A549 (cell line): Measurements from ENCODE around the gene SCUBE1.
"Not testable (repeated sequence)": the region's sequence is repeated elsewhere in the genome, so short reads cannot be mapped to it uniquely, and the experiment has no call there.

Experiments
- CHD2 ChIP-seq: fragments of 150-350 bp; IDR thresholded peaks from 2 replicates; pipeline ENCODE4 v1.6.1; 2014; ENCODE audit warnings: low read length; ENCODE audit not compliant: partially characterized antibody
- ESRRA ChIP-seq: fragments of 150-350 bp; IDR thresholded peaks from 2 replicates; pipeline ENCODE4 v1.6.1; 2014; ENCODE audit warnings: mild to moderate bottlenecking, low read length, borderline replicate concordance
- ZSCAN20 ChIP-seq: fragments of 250-450 bp; sonication (Bioruptor Pico); IDR thresholded peaks from 2 replicates; pipeline ENCODE4 v1.8.0; 2022; ENCODE audit warnings: mild to moderate bottlenecking, moderate library complexity
- TF ChIP-seq, protein P1 (sequence below): fragments of >200 bp; sonication (Bioruptor Twin); formaldehyde crosslinking; IDR thresholded peaks from 3 replicates; pipeline ENCODE4 v1.5.1; 2016

DNA sequence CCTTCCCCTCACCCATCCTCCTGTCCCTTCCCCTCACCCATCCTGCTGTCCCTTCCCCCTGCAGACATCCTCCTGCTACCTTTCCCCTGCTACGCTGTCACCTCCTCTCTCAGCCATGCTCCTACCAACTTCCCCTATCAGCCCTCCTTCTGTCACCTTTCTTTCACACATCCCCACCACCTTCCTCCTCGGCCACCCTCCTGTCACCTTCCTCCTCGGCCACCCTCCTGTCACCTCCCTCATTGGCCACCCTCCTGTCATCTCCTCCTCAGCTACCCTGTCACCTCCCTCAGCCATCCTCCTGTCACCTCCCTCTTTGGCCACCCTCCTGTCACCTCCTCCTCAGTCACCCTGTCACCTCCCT, 62.7 kb downstream of the SCUBE1 start:
- TF ChIP-seq, protein P1, sequence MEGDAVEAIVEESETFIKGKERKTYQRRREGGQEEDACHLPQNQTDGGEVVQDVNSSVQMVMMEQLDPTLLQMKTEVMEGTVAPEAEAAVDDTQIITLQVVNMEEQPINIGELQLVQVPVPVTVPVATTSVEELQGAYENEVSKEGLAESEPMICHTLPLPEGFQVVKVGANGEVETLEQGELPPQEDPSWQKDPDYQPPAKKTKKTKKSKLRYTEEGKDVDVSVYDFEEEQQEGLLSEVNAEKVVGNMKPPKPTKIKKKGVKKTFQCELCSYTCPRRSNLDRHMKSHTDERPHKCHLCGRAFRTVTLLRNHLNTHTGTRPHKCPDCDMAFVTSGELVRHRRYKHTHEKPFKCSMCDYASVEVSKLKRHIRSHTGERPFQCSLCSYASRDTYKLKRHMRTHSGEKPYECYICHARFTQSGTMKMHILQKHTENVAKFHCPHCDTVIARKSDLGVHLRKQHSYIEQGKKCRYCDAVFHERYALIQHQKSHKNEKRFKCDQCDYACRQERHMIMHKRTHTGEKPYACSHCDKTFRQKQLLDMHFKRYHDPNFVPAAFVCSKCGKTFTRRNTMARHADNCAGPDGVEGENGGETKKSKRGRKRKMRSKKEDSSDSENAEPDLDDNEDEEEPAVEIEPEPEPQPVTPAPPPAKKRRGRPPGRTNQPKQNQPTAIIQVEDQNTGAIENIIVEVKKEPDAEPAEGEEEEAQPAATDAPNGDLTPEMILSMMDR: not testable (repeated sequence)
- TF ChIP-seq CHD2; ZSCAN20 (CRISPR knock-in tag); ESRRA: not testable (repeated sequence)
